Measurements from ENCODE around the gene SRSF1.
"Not testable (repeated sequence)": the region's sequence is repeated elsewhere in the genome, so short reads cannot be mapped to it uniquely, and the experiment has no call there.

SRSF1 gene

GRCh38 chr17:57993471-57994365 lies 13.3 kb downstream of the SRSF1 start:
- in situ Hi-C loops (cut with MboI; ENCODE audit: low sequenced_read_pairs), result no loop called here

GRCh38 chr17:57991537-57991936 lies 15.5 kb downstream of the SRSF1 start:
- in situ Hi-C loops (cut with MboI; ENCODE audit: low sequenced_read_pairs), result no loop called here

- in situ Hi-C loops (cut with MboI; ENCODE audit: low sequenced_read_pairs), result no loop called here
These were observed 17.0 kb downstream of the SRSF1 start for GRCh38 chr17:57990037-57990436.

GRCh38 chr17:57988301-57989250 lies 18.5 kb downstream of the SRSF1 start:
- in situ Hi-C loops (cut with MboI; ENCODE audit: low sequenced_read_pairs), result no loop called here

GRCh38 chr17:57987581-57988300 lies 19.3 kb downstream of the SRSF1 start, which contains the start of gene VEZF1:
Gene VEZF1 (minus strand): TSS chr17:57988254. CDS start chr17:57988111, 143 bp downstream.
- in situ Hi-C loops (cut with MboI; ENCODE audit: low sequenced_read_pairs), result no loop called here

GRCh38 chr17:57986841-57987580 lies 20.0 kb downstream of the SRSF1 start:
- in situ Hi-C loops (cut with MboI; ENCODE audit: low sequenced_read_pairs), result no loop called here

GRCh38 chr17:57985675-57985974 lies 21.4 kb downstream of the SRSF1 start:
- in situ Hi-C loops (cut with MboI; ENCODE audit: low sequenced_read_pairs), result no loop called here

GRCh38 chr17:57984936-57985674 lies 21.9 kb downstream of the SRSF1 start:
- in situ Hi-C loops (cut with MboI; ENCODE audit: low sequenced_read_pairs), result no loop called here

GRCh38 chr17:57984261-57984890 lies 22.7 kb downstream of the SRSF1 start:
- in situ Hi-C loops (cut with MboI; ENCODE audit: low sequenced_read_pairs), result no loop called here

- in situ Hi-C loops (cut with MboI; ENCODE audit: low sequenced_read_pairs), result no loop called here
These were observed 23.6 kb downstream of the SRSF1 start for GRCh38 chr17:57983446-57983845.

GRCh38 chr17:57982452-57983170 lies 24.4 kb downstream of the SRSF1 start:
- in situ Hi-C loops (cut with MboI; ENCODE audit: low sequenced_read_pairs), result no loop called here

GRCh38 chr17:57980522-57980921 lies 26.5 kb downstream of the SRSF1 start:
- in situ Hi-C loops (cut with MboI; ENCODE audit: low sequenced_read_pairs), result no loop called here

GRCh38 chr17:57979076-57979475 lies 28.0 kb downstream of the SRSF1 start:
- in situ Hi-C loops (cut with MboI; ENCODE audit: low sequenced_read_pairs), result no loop called here

- in situ Hi-C loops (cut with MboI; ENCODE audit: low sequenced_read_pairs), result no loop called here
These were observed 30.5 kb downstream of the SRSF1 start for GRCh38 chr17:57976594-57976993.

GRCh38 chr17:57975044-57975443 lies 32.0 kb downstream of the SRSF1 start:
- in situ Hi-C loops (cut with MboI; ENCODE audit: low sequenced_read_pairs), result no loop called here

GRCh38 chr17:57974053-57974824 lies 32.8 kb downstream of the SRSF1 start:
- in situ Hi-C loops (cut with MboI; ENCODE audit: low sequenced_read_pairs), result not testable (repeated sequence)

GRCh38 chr17:57972151-57972550 lies 34.9 kb downstream of the SRSF1 start:
- in situ Hi-C loops (cut with MboI; ENCODE audit: low sequenced_read_pairs), result no loop called here

- in situ Hi-C loops (cut with MboI; ENCODE audit: low sequenced_read_pairs), result no loop called here
These were observed 35.5 kb downstream of the SRSF1 start for GRCh38 chr17:57971572-57971971.
